CD4-positive, alpha-beta T cell treated with Interleukin-1 beta for 1 hour (primary cell): ENCODE data around the gene SURF6.
A peak's percentile ranks its signal among the peaks of the same experiment; 100 is the strongest.
"Not testable (repeated sequence)": the region's sequence is repeated elsewhere in the genome, so short reads cannot be mapped to it uniquely, and the experiment has no call there.

Source experiments
- DNase-seq, 2 donors: peaks; one replicate each; pipeline ENCODE4 v3.0.0-alpha.2; 2020 to 2022

Gene SURF6

DNA sequence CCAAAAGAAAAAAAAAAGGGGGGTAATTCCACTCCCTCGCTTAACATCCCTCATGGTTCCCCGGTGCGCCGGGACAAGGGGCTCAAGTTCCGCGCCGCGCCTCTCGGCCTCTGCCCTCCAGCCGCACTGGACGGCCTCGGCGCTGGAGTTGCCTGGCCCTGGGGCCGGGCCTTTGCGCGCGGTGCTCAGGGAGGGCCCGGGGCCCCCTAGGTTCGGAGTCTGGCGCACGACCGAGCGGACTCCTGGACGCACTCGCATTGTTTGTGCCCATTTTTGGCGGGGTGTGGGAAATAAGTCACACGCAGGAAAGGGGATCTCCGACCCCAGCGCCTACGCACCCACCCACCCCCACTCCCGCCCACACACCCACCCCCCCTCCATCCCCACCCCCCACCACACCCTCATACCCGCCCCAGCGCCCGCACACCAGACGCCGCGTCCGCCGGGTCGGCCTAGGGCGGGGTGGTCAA is 11.6 kb upstream of the SURF6 start:
- DNase-seq = peak; percentile 61 to 62

DNA sequence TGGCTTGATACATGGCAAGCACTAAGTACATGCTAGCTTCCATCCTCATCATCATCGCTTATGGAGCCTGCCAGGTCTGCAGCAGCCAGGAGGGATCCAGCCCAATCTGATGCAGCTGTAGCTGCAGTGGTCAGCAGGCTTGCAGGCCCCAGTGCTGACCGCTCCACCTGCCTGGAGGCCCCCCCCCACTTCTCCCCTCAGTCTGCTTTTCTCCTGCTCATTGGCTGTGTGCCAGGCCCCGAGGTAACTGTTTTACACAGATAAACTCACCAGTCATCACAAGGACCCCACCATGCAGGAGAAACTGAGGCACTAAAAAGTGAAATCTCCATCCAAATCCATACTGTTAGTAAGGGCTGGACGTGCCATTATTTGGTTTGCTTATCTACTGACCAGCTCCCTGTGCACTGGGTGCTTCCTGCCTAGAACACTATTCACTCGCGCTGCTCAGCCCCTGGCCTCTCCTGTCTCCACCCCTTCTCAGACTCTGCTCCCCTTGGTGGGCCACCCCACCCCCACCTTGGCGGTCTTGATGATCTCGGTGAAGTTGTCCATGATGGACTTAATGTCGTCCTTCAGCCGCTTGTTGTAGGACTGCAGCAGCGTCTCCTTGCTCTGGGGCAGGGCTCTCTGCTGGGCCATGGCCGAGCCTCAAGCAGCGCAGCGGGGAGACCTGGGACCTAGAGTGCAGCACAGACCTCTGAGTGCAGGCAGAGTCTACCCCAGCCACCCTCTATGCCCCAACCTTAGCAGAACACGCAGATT is 10.2 kb upstream of the SURF6 start:
- no peak for DNase-seq

DNA sequence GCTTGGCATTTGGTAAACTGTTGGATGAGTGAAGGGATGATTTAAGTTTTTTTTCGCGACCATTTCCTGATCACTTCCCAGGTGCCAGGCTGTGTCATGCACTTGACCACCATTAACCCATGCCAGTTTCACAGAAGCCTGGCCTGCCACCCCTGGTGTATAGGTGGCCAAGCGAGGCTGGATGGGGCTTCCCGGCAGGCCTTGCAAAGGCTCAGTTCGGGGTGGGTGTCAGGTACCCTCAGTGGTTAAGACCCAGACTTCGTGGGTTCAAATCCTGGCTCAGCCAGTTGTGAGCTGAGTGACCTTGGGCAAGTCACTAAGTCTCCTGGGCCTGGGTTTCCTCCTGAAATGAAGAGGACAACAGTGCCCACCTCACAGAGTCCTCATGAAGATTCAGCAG is 9.6 kb upstream of the SURF6 start:
- no peak for DNase-seq

DNA sequence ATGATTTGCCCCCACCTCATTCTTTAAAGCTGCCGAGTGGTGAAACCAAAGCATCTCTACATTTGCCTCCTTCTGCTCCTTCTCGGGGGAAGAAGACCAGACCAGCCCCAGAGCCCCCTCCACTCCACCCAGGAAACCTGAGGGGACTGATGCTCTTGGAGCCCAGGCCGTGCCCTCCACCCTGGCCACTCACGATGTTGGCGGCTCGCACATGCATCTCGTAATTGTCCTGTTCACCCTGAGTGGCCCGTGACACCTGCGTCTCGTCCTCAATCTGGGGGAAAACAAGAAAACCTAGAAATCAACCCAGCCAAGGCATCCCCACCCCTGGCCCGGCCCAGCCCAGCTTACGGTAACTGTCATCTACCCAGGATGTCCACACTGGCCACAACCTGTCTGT is 9.0 kb upstream of the SURF6 start:
- no peak for DNase-seq

DNA sequence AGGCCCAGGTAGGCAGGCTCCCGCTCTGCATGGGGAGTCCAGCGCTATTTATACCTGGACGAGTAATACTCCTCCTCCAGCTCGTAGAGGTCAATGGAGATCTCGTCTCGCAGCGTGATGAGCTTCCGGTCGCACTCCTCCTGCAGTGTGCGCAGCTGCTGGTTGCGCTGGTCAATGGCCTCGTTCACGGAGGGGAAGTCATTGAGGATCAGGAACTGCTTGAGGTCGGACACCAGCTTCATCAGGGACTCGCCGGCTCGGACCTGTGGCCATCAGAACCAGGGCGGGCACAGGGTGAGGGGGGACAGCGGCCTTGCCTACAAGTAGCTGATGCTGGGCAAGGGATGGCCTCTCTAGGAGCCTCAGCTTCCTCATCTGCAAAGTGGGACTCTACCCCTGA is 8.1 kb upstream of the SURF6 start:
- no peak for DNase-seq

DNA sequence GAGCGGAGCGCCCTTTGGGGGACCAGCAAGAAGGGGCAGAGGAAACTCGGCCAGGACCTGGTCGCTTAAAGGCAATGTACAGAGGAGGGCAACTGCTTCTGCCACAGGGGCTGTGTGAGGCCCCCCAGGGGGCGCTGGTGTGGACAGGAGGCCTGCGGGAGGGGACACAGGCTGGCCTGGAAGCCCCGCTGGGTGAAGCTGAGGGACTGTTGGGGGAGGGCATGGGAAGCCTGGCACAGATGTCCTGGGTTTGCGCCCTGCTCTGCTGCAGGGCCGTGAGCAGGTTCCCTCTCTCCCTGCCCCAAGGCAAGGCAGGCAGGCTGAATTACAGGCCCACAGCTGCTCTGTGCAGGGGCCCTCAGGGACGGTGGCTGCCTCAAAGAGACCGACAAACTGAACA is 6.6 kb upstream of the SURF6 start:
- no peak for DNase-seq

DNA sequence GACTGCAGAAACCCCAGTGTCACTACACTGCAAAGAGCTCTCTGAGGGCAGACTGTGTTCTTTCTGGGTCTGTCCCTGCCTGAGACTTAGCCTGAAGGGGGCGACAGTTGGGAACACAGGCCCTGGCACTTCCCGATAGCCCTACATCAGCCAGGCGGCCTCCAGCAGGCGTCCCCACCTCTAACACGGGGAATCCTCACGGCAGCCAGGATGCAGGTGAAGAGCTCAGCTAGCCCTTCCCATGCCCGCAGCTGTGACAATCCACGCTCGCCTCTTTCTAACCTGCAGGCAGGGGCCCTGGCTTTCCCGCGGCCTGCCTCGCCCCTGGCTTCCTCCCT is 6.0 kb upstream of the SURF6 start:
- DNase-seq = no peak

DNA sequence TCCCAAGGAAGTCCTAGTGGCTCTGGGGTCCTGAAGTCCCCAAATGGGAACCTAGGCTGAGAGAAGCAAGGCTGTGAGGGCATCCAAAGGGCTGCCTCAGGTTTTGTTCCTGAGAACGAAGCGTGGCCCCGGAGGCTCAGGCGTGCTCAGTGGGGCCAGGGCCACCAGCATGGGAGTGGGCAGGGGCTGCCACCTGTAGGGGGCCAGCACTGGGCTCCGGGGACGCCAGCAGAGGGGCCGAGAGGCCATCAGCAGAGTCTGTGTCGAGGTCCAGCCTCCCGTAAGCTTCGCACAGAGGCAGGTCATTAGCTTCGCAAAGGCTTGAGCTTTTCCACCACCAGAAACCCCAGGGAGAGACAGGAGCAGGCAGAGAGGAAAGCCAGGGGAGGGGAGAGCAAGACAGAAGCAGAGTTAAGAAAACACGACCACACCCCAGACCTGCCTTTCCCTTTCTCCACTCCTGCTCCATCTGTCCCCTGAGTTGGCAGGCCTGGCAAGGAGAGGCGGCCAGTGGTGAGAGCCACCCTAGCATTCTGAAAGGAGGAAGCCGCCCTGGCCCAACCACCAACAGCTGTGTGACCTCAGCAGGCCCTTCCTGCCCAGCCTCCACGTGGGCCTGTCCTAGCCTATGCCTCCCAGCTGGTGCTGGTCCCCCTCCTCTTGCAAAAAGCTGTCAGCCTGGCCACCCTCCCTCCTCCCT is 5.5 kb upstream of the SURF6 start:
- DNase-seq = peak in 1 of 2 donors; percentile 42

DNA sequence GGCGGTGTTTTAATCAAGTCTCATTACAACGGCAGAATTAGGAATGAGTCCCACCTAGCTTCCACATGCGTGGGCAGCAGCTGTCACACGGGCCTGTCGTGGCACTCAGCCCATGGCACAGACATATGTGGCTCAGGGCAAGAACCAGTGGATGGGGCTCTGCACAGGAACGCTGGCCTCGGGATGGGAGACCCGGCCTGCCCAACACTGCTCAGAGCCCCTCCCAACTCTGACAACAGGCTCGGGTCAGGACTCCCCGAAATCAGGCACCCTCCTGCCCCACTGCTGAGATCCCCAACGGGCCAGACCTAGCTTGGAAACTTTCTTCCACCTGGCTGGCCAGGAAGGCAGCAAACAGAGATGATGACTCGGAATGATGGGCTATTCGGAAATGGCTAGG is 4.9 kb upstream of the SURF6 start:
- DNase-seq = no peak

DNA sequence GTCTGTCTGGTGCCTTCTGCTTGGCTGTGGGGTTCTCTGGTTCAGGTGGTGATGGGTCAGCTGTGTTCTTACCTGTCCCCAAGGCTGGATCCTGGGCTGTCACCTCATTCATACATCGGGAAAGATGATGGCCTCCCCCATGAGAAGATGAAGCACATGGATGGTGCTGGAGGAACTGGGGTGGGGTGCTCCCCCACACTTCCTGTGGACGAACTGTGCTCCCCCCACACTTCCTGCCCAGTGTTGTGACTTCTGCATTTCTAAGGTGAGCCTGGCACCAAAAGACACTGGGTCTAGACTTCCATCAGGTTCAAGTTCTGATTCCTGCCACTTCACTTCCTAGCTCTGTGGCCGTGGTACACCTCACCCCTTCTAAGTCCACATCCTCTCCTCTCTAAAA is 4.3 kb upstream of the SURF6 start:
- DNase-seq = no peak

DNA sequence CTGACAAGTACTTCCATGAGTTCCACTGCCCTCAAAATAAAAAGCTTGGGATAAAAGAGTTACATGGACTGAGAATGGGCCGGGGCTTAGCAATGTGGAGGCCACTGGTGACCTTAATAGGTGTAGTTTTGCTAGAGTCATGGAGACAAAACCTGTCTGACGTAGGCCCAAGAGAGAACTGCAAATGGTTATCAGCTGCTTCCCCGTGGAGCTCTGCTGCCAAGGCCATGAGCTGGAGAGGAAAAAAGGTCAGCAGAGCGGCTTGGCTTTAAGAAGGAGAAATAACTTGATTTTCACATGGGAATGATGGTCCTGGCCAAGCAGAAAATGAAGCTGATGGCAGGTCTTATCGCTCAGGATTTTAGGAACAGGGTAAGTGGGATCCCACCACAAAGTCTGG is 3.7 kb upstream of the SURF6 start:
- DNase-seq = no peak

DNA sequence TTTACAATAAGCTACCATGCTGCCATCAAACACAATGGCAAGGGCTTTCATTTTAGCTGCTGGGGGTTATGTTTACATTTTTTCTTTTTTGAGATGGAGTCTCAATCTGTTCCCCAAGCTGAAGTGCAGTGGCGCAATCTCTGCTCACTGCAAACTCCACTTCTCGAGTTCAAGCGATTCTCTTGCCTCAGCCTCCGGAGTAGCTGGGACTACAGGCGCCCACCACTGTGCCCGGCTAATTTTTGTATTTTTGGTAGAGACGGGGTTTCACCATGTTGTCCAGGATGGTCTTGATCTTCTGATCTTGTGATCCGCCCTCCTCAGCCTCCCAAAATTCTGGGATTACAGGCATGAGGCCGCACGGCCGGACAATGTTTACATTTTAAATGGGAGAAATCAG is 1.1 kb downstream of the SURF6 start:
- not testable (repeated sequence) for DNase-seq

DNA sequence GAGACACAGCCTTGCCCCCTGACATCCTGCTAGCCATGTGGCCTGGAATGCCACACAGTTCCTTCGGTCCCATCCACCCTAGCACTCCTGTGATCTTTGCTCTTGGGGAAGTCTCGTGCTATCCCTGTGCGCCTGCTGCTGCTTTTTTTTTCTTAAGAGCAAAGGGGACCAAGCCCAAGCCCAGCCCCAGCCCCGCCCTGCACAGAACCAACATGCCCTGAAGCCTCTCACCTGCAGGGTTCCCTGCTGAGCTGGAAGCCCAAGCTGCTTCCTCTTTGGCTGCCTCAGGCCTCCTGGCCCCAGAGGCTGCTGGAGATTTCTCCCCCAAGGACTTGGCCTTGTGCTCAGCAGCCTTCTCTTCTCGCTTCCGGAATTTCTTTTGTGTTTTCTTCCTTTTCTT is 1.8 kb downstream of the SURF6 start:
- DNase-seq = no peak

DNA sequence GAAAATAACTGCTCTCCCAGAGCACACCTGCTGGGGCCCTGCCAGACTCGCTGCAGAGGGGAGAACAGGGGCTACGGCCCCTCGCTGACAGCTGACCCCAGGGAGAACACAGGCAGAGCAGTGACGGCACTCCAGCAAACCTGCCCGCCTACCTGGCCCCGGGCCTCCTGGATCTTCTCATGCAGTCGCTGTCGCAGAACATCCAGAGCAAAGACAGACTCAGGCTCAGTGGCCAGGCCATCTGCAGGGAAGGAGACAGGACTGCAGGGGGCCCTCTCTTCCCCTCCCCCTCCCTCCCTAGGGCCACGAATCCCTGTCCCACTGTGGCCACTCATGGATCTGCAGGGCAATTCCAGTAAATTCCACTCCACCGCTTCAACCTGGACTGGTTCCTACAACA is 2.4 kb downstream of the SURF6 start:
- DNase-seq = no peak

DNA sequence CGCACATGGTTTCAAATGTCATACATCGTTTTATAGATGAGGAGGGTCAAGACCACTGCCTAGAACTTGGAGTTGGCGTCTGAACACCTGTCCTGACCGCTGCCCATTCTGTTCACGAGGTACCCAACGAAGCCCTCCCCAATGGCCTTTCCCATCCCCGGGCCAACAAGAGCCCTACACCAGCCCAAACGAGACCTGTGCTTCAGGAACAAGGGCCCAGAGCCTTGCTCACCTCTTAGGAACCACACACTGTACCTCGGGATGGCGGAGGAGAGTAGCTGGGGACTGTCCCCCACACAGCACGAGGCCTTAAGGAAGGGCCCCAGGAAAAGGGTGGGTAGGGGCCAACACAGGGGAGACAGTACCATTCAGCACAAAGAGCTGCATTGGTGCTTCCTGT is 3.0 kb downstream of the SURF6 start:
- DNase-seq = no peak

DNA sequence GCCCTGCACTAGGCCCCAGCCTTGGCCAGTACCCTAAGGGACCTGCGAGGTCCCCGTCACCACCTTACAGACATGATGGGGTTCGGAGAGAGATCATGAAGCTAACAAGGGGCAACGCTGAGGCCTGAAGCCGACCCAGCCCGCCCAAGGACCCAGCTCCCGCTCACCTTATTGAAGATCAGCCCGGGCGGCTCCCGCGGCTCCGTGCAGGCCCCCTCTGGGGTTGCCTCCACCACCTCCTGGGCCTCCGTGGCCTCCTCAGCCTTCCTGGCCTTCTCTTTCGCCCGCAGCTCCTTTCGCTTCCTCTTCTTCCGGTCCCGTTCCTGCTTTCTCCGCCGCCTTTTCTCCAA is 3.6 kb downstream of the SURF6 start:
- DNase-seq = no peak

DNA sequence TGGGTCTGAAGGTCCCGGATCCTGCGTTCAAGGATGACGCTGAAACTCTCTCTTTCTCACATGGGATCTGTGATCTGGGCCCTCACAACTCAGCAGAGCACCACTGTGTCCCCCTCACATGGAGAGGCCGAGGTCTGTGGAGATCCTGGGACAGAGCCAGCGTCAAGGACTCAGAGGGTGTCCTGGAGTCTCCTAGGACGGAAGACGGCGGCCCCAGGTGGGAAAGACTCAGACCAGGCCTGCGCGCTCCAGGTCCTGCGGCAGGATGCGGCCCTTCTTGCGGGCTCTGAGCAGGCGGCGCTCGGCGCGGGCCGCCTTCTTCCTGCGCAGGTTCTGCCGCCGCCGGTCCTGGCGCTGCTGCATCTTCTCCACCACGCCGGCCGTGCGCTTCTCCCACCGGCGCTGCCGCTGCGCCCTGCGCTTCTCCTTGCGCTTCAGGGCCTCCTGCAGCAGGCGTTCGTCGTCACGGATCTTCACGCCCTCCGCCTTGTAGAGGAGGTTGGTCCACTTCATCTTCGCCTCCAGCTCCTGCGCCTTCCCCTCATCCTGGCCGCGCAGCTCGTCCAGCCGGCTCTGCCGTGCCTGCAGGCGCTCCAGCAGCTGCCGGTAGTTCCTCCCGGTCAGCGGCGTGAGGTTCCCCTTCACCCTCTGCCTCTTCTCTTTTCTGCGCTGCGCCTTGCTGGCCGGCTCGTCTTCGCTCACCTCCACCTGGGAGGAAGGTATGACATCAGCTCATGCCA is 4.2 kb downstream of the SURF6 start:
- no peak for DNase-seq

DNA sequence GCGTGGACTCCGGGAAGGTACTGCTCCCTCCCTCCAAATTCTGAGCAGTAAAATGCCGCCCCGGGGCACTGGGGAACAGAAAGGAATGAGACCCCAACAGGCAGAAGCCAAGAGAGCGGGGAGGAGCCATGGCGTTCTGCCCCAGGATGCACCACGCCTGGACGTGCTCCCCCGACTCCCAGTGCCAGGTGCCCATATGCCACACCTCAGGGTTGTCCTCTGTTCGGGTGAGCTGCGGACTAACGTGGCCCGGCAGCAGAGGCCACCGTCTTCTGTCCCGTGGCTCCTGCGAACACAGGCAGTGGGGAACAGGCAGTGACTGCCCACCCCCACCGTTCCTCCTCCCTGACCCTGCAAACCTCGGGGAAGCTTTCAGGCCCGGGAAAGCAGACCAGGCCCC is 4.8 kb downstream of the SURF6 start:
- DNase-seq = no peak

DNA sequence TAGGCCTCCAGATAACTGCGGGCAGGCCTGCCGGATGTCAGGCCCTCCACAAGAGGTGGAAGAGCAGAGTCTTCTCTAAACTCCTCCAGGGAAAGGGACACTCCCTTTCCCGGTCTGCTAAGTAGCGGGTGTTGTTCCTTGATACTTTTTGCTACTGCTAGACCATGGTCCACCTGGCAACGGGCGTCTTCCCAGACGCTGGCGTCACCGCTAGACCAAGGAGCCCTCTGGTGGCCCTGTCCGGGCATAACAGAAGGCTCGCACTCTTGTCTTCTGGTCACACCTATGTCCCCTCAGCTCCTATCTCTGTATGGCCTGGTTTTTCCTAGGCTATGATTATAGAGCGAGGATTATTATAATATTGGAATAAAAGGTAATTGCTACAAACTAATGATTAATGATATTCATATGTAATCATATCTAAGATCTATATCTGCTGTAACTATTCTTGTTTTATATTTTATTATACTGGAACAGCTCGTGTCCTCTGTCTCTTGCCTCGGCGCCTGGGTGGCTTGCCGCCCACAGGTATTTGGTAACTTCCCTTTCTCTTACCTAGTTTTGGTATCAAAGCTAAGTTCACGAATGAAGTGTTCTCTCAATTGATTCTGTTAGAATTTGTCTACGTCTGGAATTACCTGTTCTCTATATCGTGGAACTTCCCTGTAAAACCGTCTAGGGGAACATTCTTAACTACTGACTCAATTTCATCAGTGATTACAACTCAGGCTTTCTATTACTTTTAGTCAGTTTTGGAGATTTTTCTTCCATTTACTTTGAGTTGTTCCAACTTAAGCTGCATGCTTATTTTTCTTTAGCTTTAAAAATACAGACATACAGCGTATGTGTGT is 6.5 kb downstream of the SURF6 start:
- not testable (repeated sequence) for DNase-seq

DNA sequence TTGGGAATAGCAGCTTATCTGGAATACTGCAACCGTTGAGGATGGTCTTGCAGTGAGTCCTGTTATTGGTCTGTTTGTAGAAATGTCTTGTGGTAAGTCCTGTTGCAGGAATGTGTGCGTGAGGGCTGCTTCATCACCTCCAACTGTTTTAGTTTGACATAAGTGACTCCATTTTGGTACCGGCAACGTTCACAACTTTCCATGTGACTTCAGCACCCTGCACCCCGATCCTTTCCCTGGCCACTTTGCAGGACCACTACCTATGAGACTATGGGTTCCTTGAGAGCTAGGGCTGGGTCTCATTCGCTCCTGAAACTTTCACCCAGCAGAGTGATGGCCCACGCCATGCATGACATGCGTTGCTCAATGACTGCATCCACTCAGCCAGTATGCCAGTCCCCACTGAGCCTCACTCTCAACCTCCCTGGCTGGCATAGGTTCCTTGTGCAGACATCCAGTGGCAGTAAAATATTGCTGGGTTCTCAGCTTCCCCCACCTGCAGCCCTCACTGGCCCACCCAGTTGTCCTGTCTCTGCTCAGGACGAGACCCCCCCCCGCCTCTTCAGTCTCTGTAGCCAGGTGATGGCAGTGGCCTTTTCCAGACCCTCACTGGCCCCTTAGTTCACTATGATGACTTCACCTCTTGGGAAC is 8.0 kb downstream of the SURF6 start:
- no peak for DNase-seq

DNA sequence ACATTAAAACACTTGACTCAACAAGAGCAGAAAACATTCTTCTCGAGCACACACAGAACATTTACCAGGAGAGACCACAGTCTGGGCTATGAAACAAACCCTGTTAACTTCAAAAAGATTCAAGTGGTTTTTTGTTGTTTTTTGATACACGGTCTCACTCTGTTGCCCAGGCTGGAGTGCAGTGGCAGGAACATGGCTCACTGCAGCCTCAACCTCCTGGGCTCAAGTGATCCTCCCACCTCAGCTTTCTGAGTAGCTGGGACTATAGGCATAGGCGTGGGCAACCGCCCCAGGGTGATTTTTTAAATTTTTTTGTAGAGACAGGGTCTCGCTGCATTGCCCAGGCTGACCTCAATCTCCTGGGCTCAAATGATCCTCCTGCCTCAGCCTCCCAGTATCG is 9.0 kb downstream of the SURF6 start:
- DNase-seq = not testable (repeated sequence)

DNA sequence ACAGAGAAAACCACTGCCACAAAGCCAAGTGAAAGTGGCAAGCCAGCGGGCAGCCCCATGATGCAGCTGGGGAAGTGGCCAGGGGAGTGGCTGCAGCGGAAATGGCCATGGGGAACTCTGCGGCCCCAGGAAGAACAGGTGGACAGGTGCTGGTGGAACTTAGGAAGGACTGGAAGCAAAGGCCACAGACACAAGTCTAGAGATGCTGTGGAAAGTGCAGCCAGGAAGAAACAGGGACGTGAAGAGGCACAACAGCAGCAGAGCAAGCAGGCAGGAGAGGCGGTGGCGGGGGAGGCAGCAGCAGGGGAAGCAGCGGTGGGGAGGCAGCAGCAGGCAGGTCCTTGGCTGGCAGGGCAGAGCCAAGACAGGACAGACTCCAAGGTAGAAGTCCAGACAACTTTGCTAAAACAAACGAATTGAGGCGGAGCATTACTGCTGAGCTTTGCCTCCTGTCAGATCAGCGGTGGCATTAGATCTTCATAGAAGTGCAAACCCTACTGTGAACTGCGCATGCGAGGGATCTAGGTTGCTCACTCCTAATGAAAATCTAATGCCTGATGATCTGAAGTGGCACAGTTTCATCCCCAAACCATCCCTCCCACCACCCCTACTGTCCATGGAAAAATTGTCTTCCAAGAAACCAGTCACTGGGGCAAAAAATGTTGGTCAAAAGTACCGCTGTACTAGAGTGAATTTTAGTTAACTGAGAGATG is 11.8 kb downstream of the SURF6 start:
- no peak for DNase-seq
